GM04503 (cell line): ENCODE data around the gene FLYWCH2.

Experiments used
- DNase-seq: peaks from one replicate; pipeline ENCODE4 v3.0.0-alpha.2; 2012; ENCODE audit warnings: low read depth

FLYWCH2 gene, protein sequence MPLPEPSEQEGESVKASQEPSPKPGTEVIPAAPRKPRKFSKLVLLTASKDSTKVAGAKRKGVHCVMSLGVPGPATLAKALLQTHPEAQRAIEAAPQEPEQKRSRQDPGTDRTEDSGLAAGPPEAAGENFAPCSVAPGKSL

DNA sequence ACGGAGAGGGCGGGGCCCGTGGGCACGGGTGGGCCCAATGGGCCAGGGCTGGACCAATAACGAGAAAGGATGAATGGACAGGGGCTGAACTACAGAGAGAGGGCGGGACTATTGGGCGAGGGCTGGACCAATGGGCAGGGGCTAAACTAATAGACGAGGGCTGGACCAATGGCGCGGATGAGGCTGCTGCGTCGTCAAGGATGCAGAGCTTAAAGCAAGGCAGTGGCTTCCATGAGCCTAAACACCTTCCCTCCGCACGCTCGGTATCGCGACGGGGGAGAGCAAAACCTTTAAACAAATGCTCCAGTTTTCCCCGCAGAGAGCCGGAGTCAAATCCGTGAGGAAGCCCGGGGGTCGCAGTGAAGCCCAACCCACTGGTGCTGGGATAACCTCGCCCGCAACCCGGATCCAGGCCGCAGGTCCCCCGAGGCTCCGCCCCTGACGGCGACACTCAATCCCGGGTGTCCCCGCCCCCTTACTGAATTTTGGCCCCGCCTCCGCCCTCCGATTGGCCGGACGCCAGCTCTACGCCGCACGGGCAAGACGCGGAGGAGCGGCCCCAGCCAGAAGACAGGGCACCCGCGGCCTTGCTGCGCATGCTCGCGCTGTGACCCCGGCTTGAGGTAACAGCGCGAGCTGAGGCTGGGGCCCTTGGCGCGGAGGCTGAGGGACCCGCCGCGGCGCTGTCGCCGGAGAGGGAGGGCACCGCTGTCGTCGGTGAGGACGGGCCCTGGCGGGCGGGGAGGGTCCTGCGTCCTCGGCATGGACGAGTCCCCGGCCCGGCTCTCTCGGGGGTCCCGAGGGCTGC, at the start of gene FLYWCH2:
TSS of gene FLYWCH2 (plus strand) at position 566 of the 808 bp plus-strand sequence. CDS start 13,235 bp downstream, outside the sequence.
- peak; percentile 93 for DNase-seq

DNA sequence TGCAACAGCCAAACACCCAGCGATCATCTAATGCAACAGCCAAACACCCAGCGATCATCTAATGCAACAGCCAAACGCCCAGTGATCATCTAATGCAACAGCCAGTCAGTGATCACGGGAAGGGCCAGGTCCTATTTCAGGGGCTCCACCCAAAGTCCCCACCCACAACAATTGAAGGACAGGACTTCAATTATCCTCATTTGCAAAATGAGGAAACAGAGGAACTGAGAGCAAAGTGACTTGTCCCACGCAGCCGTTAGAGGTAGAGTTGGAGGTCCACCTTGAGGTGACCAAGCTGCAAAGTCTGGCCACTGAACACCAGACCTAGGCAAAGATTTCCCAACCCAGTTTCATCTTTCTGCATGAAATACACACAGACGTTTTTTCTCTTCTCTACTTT, 49.2 kb upstream of the FLYWCH2 start:
- DNase-seq = no peak

DNA sequence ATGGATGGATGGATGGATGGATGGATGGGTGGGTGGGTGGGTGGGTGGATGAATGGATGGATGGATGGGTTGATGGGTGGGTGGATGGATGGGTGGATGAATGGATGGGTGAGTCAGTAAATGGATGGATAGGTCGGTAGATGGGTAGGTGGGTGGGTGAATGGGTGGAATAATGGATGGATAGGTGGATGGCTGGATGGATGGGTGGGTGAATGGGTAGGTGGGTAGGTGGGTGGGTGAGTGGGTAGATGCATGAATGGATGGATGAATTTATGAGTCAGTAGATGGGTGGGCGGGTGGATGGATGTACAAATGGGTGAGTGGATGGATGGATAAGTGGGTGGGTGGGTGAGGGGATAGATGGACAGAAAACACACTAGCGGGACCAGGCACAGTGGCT, 48.0 kb upstream of the FLYWCH2 start:
- no peak for DNase-seq

DNA sequence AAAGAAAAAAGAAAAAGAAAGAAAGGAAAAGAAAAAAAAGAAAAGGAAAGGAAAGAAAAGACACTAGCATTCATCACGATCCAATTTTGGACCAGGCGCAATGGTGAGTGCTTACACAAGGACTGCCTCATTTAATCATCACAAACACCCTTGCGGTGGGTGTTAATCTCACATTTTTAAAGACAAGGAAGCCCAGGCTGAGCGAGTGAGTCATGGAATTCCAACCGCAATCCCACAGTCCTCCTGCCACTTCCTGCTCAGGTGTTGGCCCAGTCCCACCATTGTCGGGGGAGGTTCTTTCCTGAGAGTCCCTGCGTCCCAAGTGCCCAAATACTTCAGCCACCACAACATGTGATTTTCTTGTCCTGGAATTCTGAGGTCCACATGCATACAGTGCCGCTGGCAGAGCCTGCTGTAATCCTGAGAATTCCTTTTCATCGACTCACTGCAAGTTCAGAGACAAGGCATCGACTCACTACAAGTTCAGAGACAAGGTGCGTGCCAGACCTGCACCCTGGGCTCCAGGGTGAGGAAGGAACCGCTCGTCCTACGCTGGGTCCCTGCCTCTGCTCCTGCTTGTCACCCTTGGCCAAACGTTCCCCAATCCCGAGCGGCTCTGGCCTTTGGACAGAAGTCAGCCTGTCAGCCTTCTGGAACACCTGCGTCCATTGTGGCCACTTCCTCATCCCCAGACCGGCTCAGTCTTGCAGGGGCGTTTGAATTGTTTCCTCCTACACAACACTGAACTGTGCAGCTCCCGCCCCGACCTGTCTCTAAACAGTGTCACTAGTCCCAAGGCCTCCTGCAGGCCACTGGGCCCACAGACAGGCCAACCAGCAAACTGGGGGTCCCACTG, 47.1 kb upstream of the FLYWCH2 start:
- peak; percentile 98 for DNase-seq

DNA sequence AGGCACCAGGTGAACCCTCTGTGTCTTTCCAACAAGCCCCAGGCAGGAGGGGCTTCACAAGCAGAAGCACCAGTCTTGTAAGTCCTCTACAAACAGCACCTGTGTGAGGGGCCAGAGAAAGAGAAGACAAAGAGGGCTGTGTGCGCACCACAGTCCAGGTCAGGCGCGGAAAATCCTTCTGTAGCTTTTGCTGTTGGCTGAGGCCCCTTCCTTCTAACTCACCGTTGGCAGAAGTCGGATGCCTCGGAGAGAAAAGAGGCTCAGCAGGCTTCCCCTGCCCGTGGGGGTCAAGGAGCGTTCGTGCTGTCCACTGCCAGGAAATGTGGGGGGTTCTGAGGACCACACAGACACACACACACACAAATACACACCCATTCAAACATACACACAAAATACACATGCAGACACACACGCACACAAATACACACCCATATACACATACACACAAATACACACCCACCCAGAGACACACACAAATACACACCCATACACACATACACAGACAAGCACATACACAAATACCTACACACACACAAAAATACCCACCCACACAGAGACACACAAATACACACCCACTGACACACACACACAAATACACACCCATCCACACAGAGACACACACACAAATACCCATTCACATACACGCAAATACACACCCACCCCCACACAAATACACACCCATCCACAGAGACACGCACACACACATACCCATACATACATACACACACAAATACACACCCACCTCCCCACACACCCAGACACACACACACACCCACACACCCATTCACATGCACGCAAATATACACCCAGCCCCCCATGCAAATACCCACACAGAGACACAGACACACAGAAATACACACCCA, 46.1 kb upstream of the FLYWCH2 start:
- DNase-seq = no peak

DNA sequence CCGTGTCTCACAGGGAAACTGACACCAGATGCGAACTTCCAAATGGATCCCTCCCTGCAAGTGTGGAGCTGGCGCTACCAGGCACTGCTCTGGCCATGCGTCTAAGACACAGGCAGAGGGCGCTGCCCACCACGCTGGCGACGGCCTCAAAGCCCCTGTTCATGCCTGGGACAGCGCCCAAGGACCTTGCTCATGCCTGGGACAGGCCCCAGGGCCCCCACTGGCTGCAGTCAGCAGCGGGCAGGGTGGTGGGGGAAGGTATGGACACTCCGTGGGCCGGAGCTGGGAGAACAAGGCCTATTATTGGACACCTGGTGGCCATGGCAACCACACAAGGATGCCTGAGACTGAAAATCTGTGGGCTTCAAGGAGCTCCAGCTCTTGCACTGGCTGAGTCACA, 44.1 kb upstream of the FLYWCH2 start:
- peak; percentile 22 for DNase-seq

DNA sequence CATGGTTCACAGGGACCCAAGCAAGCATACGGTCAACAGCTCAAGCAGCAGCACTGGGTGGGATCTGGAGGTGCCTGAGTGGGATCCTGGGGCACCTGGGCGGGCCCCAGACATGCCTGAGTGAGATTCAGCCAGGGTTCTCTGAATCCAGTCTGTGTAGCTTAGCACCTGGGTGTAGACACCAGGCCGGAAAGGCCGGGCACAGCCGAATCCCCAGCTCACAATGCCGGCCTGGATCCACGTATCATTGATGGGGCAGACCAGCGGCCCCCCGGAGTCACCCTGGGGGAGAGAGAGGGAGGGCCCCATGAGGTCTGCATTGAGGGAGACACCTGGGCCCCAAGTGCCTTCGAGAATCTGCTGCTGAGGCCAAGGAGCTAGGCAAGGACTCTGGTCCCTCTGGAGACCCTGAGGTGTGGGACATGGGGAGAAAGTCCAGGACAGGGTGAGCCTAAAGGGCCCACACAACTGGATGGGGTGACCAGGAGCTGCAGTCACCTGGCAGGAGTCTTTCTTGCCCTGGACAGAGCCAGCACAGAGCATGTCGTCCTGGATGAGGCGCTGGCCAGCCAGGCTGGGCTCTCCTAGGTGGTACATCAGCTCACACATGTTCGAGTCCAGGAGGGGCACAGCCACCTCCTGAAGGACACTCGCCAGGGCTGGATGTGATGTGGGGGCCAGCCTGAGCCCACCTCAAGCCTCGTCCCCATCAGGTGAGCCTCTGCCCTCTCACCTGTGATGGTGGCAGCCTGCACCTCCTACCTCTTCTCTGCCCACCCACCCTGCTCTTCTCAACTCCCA, 43.2 kb upstream of the FLYWCH2 start:
- DNase-seq = no peak

DNA sequence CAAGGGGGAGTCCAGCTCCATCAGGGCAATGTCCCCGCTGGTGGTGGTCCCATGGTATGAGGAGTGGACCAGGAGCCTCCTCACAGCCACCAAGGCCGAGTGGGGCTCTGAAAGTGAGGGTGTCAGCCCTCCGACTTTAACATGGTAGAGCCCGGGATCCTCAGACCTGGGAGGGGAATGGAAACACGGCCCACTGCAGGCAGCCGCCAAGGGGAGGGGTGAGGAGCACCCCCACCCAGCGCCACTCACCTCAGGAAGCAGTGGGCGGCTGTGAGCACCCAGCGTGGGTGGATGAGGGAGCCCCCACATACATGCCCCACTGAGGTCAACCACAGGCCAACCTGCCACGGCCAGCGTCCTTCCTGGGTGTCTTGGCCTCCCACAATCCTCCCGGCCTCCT, 42.1 kb upstream of the FLYWCH2 start:
- no peak for DNase-seq

DNA sequence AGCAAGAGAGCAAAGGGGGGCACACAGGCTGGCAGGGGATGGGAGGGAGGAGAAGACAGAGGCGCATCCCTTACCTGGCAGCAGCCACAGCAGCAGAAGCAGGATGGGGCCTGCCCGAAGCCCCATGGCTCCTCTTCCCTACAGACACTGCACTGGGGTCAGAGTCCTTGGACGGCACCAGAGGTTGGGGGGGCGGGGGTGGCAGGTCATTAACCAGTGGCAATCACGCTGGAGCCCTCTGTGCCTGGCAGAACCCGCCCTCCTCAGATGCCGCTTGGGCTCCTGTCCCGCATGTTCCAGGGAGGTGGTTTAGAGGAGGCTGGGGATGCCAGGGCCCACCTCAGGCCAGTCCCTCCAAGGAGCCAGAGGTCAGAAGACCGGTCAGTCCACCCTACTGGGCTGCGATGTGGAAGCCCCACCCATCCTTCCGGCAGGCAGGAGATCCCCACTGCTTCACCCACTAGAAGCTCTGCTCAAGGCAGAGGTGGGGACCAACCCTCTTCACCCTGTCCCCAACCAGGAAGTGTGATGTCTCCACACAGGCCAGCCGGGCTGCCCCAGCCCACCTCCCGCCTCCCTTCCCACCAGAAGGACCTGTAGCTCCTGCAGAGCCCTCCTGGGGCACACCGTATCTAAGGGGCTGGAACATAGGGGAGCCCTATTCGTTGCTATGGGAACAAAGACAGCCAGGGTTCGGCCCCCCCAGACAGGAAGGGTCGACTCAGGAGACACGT, 41.2 kb upstream of the FLYWCH2 start:
- DNase-seq = no peak

DNA sequence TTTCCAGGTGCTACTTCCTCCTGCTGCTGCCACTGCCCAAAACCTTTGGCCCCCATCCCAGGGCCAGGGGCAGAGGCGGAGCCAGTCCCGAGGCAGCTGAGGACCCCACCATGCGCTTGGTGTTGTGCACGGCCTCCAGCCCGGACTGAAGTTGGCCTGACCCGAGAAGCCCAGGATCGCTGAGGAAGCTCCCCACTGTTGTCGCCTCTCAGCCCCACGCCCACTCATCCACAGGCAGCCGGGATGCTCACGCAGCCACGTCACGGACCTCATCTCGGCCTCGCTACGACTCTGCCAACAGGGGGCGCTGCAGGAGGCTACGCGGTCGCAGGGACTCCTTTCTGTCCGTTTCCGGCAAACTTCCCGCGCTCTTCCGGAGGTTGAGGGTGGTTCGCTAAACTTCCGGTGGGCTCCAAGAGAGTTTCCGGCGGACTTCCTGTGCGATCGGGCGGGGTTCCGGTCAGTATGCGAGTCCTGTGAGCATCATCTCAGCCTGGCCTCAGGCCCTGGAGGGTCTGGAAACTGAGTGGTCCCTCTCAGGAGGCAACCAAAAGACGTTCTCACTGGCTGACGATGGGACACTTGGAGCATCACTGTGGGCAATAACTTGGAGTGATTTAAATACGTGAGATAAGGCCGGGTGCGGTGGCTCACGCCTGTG, 40.5 kb upstream of the FLYWCH2 start:
- DNase-seq = no peak

DNA sequence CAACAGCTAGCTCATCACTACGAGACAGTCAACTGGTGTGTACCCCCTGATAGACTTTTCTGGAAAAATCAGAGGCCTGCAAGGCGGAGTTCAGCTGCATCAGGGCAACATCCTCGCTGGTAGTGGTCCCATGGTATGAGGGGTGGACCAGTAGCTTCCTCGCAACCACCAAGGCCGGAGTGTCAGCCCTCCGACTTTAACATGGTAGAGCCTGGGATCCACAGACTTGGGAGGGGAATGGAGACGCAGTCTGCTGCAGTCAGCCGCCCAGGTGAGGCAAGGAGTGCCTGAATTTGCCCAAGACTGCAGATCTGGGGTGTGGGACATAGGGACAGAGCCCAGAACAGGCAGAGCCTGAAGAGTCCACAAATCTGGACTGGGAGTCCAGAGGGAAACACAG, 39.5 kb upstream of the FLYWCH2 start:
- DNase-seq = no peak

DNA sequence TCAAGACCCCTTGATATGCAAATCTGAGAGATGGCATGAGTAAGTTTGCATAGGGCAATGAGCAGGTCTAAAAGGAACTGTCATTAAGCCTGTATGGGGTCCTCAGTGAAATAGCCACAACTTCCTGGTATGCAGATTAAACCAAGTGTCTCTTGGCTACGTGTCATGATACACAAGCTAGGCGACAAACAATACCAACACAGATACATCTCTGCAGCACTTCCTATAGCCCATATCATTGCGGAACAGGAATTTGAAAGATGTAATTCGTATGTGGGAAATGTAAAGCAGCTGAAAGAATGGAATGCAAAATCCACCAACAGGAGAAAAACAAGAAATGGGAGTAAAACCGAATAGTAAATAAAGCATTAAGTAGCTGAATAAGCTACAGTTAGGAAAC, 37.9 kb upstream of the FLYWCH2 start:
- no peak for DNase-seq

DNA sequence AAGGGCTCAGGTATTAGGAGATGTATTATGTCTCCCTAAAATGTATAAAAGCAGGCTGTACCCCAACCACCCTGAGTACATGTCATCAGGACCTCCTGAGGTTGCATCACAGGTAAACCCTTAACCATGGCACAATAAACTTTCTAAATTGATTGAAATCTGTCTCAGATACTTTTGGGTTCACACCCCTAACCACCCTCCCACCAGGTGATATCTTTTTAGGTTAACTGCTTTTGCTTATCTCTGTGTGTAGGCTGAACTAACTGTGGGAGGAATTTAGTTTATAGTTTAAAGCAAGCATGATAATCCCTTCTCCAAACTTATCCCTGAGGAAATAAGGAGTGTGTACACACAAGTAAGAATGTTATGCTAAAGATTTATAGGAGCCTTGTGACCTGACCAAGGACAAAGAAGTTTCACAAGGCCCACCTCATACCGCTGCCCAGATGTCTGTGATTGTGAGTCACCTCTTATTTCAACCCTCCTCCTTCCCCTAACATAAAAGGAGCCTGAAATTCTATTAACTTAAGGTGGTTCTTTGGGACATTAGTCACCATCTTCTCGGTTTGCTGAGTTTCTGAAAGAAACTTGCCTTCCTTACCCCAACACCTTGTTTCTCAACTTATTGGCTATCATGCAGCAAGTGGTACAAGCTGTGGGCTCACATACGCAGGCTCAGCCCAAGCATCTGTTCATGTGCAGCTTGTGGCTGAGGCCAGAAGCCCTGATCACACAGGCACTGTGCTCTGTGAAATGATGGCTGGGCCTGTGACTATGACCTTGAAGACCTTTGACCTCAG, 36.3 kb upstream of the FLYWCH2 start:
- DNase-seq = peak; percentile 27

DNA sequence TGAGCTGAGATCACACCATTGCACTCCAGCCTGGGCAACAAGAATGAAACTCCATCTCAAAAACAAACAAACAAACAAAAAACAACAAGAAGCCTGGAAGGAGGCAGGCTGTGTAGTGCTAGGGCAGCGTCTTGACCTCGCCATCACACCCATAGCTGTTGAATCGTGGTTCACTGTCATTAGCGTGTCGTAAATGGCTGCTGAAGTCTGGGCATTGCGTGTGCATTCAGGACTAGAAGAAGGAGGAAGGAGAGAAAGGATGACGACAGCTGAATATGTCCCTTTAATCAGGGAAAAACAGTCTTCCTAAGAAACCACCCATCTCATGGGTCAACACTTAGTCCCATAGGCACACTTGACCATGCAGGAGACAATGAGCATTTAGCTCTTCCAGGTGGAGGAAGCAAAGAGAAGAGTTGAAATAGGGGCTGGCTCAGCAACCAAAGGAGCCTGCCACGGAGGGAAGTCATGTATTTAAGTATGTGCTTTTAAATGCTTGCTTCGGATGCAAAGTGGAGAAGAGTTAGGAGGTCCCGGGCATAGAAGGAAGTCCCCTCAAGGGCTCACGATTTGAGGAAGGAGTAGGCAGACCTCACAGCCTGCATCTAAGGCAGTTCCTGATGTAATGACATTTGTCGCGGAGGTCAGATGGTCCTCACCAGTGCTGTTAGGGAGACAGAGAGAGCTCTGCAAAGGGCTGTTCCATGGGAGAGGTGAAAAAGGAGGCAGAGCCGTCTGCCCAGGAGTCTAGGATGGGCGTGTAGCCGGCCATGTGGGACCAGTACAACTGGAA, 33.9 kb upstream of the FLYWCH2 start:
- no peak for DNase-seq

DNA sequence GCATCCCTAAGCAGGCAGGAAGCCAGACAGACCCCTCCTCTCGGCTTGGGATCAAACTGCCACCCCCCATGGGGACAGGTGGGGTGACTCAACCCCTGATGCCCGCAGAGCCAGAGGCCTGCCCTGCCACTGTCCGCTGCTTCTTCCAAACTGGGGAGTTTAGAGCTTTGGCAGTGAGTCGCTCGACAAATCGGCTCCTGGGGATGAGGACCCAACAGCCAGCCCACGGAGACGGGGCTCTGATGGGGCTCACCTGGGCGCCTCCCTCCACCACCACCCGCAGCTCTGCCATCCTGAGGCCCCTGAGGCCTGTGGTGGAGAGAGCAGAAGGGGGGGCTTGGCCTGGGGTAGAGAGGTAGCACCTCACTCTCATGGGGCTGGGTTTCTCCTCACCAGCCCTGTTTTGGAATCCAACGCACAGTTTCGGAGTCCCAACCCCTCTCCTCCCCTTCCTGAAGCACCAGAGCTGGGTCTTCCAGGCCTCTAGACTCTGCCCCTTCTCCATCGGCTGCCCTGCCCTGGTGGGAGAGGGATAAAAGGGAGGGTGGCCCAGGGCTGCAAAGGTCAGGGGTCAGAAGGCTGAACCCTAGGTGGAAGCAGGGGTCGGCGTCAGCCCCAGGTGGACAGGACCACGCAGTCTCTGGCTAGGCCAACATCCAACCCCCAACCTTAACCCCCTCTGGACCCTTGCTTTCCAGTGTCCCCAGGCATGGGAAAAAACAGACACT, 30.8 kb upstream of the FLYWCH2 start:
- no peak for DNase-seq

DNA sequence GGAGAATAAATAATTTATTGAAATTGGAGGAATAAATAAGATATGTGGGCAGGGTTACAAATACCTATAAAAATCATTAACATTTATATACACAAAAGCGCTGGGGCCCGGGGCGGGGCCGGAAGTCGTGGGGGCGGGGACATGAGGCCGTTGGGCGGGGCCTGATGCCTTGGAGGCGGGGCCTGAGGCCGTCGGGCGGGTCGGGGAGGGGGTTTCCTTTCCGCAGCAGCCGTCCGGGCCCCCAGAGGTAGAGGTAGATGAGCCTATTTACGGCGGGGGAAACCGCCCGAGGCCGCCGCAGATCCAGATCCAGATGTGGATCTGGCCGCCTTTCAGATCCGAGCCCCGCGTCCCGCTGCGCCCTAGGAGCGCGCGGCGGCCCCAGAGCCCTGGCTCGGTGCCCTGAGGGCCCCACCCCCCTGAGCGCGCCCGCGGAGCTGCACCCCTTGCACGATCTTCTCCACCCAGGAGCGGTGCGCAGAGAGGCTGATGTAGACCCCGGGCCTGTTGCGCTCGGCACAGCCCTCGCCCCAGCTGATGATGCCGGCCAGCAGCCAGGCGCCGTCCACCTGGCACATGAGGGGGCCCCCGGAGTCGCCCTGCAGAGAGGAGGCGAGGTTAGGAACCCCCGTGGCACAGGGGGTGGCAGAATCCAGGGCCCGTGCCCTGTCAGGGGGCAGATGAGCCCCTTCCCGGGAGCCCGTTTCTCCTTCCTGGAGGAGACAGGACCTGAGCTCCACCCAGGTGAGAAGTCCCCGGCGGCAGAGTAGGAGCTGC, 30.1 kb upstream of the FLYWCH2 start:
- no peak for DNase-seq
